ENCODE data around the gene PIGW.

GRCh38 chr17:36523113-36523512 is 11.7 kb upstream of the PIGW start:
- TF ChIP-seq, protein P1, sequence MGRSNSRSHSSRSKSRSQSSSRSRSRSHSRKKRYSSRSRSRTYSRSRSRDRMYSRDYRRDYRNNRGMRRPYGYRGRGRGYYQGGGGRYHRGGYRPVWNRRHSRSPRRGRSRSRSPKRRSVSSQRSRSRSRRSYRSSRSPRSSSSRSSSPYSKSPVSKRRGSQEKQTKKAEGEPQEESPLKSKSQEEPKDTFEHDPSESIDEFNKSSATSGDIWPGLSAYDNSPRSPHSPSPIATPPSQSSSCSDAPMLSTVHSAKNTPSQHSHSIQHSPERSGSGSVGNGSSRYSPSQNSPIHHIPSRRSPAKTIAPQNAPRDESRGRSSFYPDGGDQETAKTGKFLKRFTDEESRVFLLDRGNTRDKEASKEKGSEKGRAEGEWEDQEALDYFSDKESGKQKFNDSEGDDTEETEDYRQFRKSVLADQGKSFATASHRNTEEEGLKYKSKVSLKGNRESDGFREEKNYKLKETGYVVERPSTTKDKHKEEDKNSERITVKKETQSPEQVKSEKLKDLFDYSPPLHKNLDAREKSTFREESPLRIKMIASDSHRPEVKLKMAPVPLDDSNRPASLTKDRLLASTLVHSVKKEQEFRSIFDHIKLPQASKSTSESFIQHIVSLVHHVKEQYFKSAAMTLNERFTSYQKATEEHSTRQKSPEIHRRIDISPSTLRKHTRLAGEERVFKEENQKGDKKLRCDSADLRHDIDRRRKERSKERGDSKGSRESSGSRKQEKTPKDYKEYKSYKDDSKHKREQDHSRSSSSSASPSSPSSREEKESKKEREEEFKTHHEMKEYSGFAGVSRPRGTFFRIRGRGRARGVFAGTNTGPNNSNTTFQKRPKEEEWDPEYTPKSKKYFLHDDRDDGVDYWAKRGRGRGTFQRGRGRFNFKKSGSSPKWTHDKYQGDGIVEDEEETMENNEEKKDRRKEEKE (IDR thresholded peaks at IDR 0.05; ENCODE audit: borderline replicate concordance in 1 of 2, control insufficient read depth in 1 of 2, low read depth in 2 of 2, low read length in 1 of 2) = no peak
- TF ChIP-seq, protein P2, sequence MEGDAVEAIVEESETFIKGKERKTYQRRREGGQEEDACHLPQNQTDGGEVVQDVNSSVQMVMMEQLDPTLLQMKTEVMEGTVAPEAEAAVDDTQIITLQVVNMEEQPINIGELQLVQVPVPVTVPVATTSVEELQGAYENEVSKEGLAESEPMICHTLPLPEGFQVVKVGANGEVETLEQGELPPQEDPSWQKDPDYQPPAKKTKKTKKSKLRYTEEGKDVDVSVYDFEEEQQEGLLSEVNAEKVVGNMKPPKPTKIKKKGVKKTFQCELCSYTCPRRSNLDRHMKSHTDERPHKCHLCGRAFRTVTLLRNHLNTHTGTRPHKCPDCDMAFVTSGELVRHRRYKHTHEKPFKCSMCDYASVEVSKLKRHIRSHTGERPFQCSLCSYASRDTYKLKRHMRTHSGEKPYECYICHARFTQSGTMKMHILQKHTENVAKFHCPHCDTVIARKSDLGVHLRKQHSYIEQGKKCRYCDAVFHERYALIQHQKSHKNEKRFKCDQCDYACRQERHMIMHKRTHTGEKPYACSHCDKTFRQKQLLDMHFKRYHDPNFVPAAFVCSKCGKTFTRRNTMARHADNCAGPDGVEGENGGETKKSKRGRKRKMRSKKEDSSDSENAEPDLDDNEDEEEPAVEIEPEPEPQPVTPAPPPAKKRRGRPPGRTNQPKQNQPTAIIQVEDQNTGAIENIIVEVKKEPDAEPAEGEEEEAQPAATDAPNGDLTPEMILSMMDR (IDR thresholded peaks at IDR 0.05 in 2 of 3, conservative IDR thresholded peaks at IDR 0.05 in 1 of 3; ENCODE audit: insufficient read depth in 2 of 3, low read depth in 1 of 3, low read length in 3 of 3) = no peak
